B cell (primary cell): ENCODE measurements around the gene HEG1. TPM values are rescaled to one million over a fixed set of nuclear protein-coding genes. Genes with fewer than 3 reads are reported as not detected.

Experiments
- ATAC-seq: fragments of 200-7000 bp; cut with Tn5 transposase; one replicate; pipeline ENCODE4 v1.10.0; 2021; ENCODE audit warnings: low read depth, mild to moderate bottlenecking, moderate number of reproducible peaks, moderate library complexity
- CTCF ChIA-PET: fragments of 350-600 bp; sonication (Branson Sonifier 250); formaldehyde crosslinking; loops from one replicate; lab custom pipeline; 2021; ENCODE audit warnings: antibody characterized with exemption, inconsistent platforms; lab: Charles Lee
- POLR2A ChIA-PET: fragments of 350-600 bp; sonication (Branson Sonifier 250); formaldehyde crosslinking; loops from one replicate; lab custom pipeline; 2021; ENCODE audit warnings: antibody characterized with exemption; lab: Charles Lee
- DNase-seq: peaks from one replicate; pipeline ENCODE4 v3.0.0; 2013
- H2AFZ ChIP-seq: 2 replicates; pipeline ENCODE4 v1.6.1; 2012; ENCODE audit warnings: mild to moderate bottlenecking, low read depth, low read length; ENCODE audit not compliant: insufficient read depth, poor library complexity, severe bottlenecking
- H3K27ac ChIP-seq, 2 donors: 1 replicate in 1 of 2; 2 replicates in 1 of 2; pipeline ENCODE4 v1.5.1; 2012 to 2013; ENCODE audit warnings: low read length in 2 of 2, mild to moderate bottlenecking in 2 of 2, moderate library complexity in 1 of 2
- H3K27me3 ChIP-seq, 4 experiments: fragments of 200-600 bp in 1 of 4; sonication (generic) in 1 of 4; replicated peaks in 1 of 4; 1 replicate in 2 of 4; 2 replicates in 2 of 4; pipeline versions ENCODE4 v1.6.1 to v1.7.0; 2013 to 2016; ENCODE audit warnings: low read length in 3 of 4, mild to moderate bottlenecking in 2 of 4, mixed read lengths in 1 of 4, moderate library complexity in 1 of 4; ENCODE audit not compliant: insufficient read depth in 4 of 4, control insufficient read depth in 3 of 4; ENCODE audit errors: control extremely low read depth in 1 of 4
- H3K36me3 ChIP-seq, 2 experiments: replicated peaks in 1 of 2; 1 replicate in 1 of 2; 2 replicates in 1 of 2; pipeline versions ENCODE4 v1.6.1 to v1.7.1; 2013; ENCODE audit warnings: low read length in 1 of 2; ENCODE audit not compliant: insufficient read depth in 2 of 2, control insufficient read depth in 1 of 2; ENCODE audit errors: control extremely low read depth in 1 of 2, extremely low read depth in 1 of 2
- H3K4me1 ChIP-seq, 2 donors: fragments of 200-600 bp in 1 of 2; sonication (generic) in 1 of 2; 1 replicate in 1 of 2; 2 replicates in 1 of 2; pipeline versions ENCODE4 v1.5.1 to v1.6.1; 2013 to 2017; ENCODE audit warnings: low read length in 2 of 2; ENCODE audit not compliant: control insufficient read depth in 2 of 2, insufficient read depth in 2 of 2
- H3K4me2 ChIP-seq: replicated peaks from 2 replicates; pipeline ENCODE3; 2012; ENCODE audit warnings: mild to moderate bottlenecking, low read depth, low read length; ENCODE audit not compliant: poor library complexity, severe bottlenecking
- H3K4me3 ChIP-seq, 5 experiments: fragments of 200-600 bp in 1 of 5; sonication (generic) in 1 of 5; 1 replicate in 3 of 5; 2 replicates in 2 of 5; pipeline versions ENCODE4 v1.5.1 to v1.7.0; 2011 to 2016; ENCODE audit warnings: low read length in 4 of 5, mild to moderate bottlenecking in 4 of 5, low read depth in 2 of 5, control low read depth in 1 of 5, moderate library complexity in 1 of 5; ENCODE audit not compliant: insufficient read depth in 1 of 5; ENCODE audit errors: control extremely low read depth in 1 of 5, extremely low read depth in 1 of 5
- H3K79me2 ChIP-seq: fragments of 200-600 bp; sonication (generic); one replicate; pipeline ENCODE4 v1.6.0; 2016; ENCODE audit warnings: low read length; ENCODE audit not compliant: control insufficient read depth, insufficient read depth
- H3K9ac ChIP-seq: fragments of 200-600 bp; sonication (generic); 2 replicates; pipeline ENCODE4 v1.6.1; 2017; ENCODE audit warnings: mild to moderate bottlenecking, low read length, moderate library complexity
- H3K9me3 ChIP-seq, 3 donors: one replicate each; pipeline versions ENCODE4 v1.6.1 to v1.7.1; 2013; ENCODE audit warnings: low read length in 2 of 3; ENCODE audit not compliant: control insufficient read depth in 2 of 3, insufficient read depth in 1 of 3; ENCODE audit errors: control extremely low read depth in 1 of 3
- H4K20me1 ChIP-seq: 2 replicates; pipeline ENCODE4 v1.6.0; 2012; ENCODE audit warnings: mild to moderate bottlenecking, low read length; ENCODE audit not compliant: insufficient read depth, control insufficient read depth, poor library complexity, severe bottlenecking
- H3K27ac Mint-ChIP-seq: one replicate; pipeline ENCODE4 v1.8.0; 2021; ENCODE audit warnings: mixed read lengths
- H3K27me3 Mint-ChIP-seq: one replicate; pipeline ENCODE4 v1.8.0; 2021; ENCODE audit warnings: mixed read lengths
- H3K4me1 Mint-ChIP-seq: one replicate; pipeline ENCODE4 v1.8.0; 2021; ENCODE audit warnings: mixed read lengths
- H3K4me3 Mint-ChIP-seq: one replicate; pipeline ENCODE4 v1.8.0; 2021; ENCODE audit warnings: mixed read lengths
- H3K9me3 Mint-ChIP-seq: one replicate; pipeline ENCODE4 v1.8.0; 2022; ENCODE audit warnings: mixed read lengths; ENCODE audit not compliant: insufficient read depth
- CTCF ChIP-seq: fragments of 200-600 bp; IDR thresholded peaks from one replicate; pipeline ENCODE4 v1.8.0; 2022; ENCODE audit warnings: antibody characterized with exemption, mild to moderate bottlenecking
- EZH2 ChIP-seq: IDR thresholded peaks from 2 replicates; pipeline ENCODE4 v1.6.1; 2012; ENCODE audit warnings: borderline replicate concordance, low read depth, mild to moderate bottlenecking, moderate library complexity, low read length; ENCODE audit not compliant: insufficient read depth, poor library complexity, severe bottlenecking
- WGBS: methylation state at CpG from one replicate; pipeline ENCODE4 v1.1.5; 2013; ENCODE audit warnings: missing lambda C conversion rate; ENCODE audit not compliant: insufficient coverage; 5-methylcytosine and 5-hydroxymethylcytosine counted together
- intact Hi-C: fragments of 100-400 bp; cut with micrococcal nuclease; formaldehyde crosslinking; loops from one replicate; pipeline ENCODE4 v1.10.0; 2022
- polyA plus RNA-seq: library from polyadenylated mRNA; depleted of rRNA; stranded (reverse); fragments of >200 nt; gene quantifications from 2 replicates; pipeline ENCODE4 v1.2.3, GENCODE V29; 2012
- total RNA-seq, 2 donors: library from RNA; stranded (reverse); fragments of 120-200 nt in 1 of 2; gene quantifications; 1 replicate in 1 of 2; 2 replicates in 1 of 2; pipeline versions ENCODE4 v1.2.3 to v1.2.4, GENCODE V29; 2013 to 2022

HEG1 gene
- total and polyA plus RNA-seq, 2 donors (not counting 1 experiment from before 2014, with no cell fraction given) = 5.1 to 9.2 TPM

- Histone ChIP-seq H3K27ac (peak overlapping the region; percentile 50 to 65), H3K36me3 (no peaks in the 10 kb centered on the region), H3K79me2 (peaks cover 12% of the 10 kb centered on the region), H2AFZ (peak overlapping the region; percentile 51), H3K9me3 (no peaks in the 10 kb centered on the region), H3K4me2 (peak overlapping the region; percentile 70), H3K27me3 (no peaks in the 10 kb centered on the region), H3K4me3 (peak overlapping the region in 4 of 5 experiments; percentile 21 to 52 (median 38)), H3K9ac (peak overlapping the region; percentile 42), H3K4me1 (peaks cover 31 to 45% of the 10 kb centered on the region in 2 donors), H4K20me1 (no peaks in the 10 kb centered on the region)
- ATAC-seq (peak; percentile 29), DNase-seq (peak; percentile 55)
- ChIA-PET CTCF (interaction anchor here (0.6 to 1.2 kb wide), 5 partner anchors 57 to 388 kb away, joined by 3 read pairs; no protein-coding TSS in a partner anchor), POLR2A (interaction anchor here (0.6 kb wide), 1 partner anchor 320 kb away, joined by 9 read pairs; no protein-coding TSS in a partner anchor)
- peaks cover 40% of the 10 kb centered on the region for H3K4me1 Mint-ChIP-seq
- peak overlapping the region; percentile 65 for H3K4me3 Mint-ChIP-seq
- TF ChIP-seq CTCF (no peak), EZH2 (no peak)
- H3K27ac Mint-ChIP-seq = peak overlapping the region; percentile 82
- intact Hi-C loops = loop anchor here (10.0 kb wide), 1 partner anchor 543 kb away; the partner anchor contains the start of gene OSBPL11
- WGBS = 0% methylated on average over 9 of the region's 14 CpGs
- no peaks in the 10 kb centered on the region for H3K27me3 Mint-ChIP-seq
- no peaks in the 10 kb centered on the region for H3K9me3 Mint-ChIP-seq
Observed at GRCh38 chr3:125051715-125052581, 3.8 kb downstream of the HEG1 start.

GRCh38 chr3:125051205-125051604 lies 4.6 kb downstream of the HEG1 start:
- ATAC-seq = no peak
- Mint-ChIP-seq H3K4me1 (peaks cover 37% of the 10 kb centered on the region), H3K27ac (no peak overlapping the region)

More at GRCh38 chr3:125051205-125051604, 4.6 kb downstream of the HEG1 start:
- H3K4me3 Mint-ChIP-seq = peak overlapping the region; percentile 65
- peak overlapping the region in 1 of 2 donors; percentile 65 for H3K27ac ChIP-seq
- no peak for DNase-seq
- H4K20me1 ChIP-seq = no peaks in the 10 kb centered on the region
- H3K79me2 ChIP-seq = peaks cover 14% of the 10 kb centered on the region
- H3K27me3 ChIP-seq = no peaks in the 10 kb centered on the region
- no peaks in the 10 kb centered on the region for H3K9me3 Mint-ChIP-seq
- ChIA-PET CTCF (no interaction called here), POLR2A (no interaction called here)
- no peaks in the 10 kb centered on the region for H3K9me3 ChIP-seq
- no CpG with 5 or more reads among the region's 7 CpGs for WGBS
- peaks cover 31 to 41% of the 10 kb centered on the region in 2 donors for H3K4me1 ChIP-seq
- no peaks in the 10 kb centered on the region for H3K27me3 Mint-ChIP-seq
- H3K4me3 ChIP-seq = no peak overlapping the region
- TF ChIP-seq CTCF = no peak
- TF ChIP-seq EZH2 = no peak
- no peaks in the 10 kb centered on the region for H3K36me3 ChIP-seq
- peak overlapping the region; percentile 70 for H3K4me2 ChIP-seq
- H2AFZ ChIP-seq = peak overlapping the region; percentile 51
- peak overlapping the region; percentile 42 for H3K9ac ChIP-seq
- intact Hi-C loops = loop anchor here (10.0 kb wide), 1 partner anchor 544 kb away; the partner anchor contains the start of gene OSBPL11
